ENCODE results near the gene RANBP10. TPM values are rescaled to one million over a fixed set of nuclear protein-coding genes. Genes with fewer than 3 reads are reported as not detected.
A peak's percentile ranks its signal among the peaks of the same experiment; 100 is the strongest.

The RANBP10 gene
- total and polyA plus RNA-seq, 2 of the 13 experiments (the other 11 are each of a cell fraction or from before 2014, with no cell fraction given): 9.2 to 22.7 TPM

DNA sequence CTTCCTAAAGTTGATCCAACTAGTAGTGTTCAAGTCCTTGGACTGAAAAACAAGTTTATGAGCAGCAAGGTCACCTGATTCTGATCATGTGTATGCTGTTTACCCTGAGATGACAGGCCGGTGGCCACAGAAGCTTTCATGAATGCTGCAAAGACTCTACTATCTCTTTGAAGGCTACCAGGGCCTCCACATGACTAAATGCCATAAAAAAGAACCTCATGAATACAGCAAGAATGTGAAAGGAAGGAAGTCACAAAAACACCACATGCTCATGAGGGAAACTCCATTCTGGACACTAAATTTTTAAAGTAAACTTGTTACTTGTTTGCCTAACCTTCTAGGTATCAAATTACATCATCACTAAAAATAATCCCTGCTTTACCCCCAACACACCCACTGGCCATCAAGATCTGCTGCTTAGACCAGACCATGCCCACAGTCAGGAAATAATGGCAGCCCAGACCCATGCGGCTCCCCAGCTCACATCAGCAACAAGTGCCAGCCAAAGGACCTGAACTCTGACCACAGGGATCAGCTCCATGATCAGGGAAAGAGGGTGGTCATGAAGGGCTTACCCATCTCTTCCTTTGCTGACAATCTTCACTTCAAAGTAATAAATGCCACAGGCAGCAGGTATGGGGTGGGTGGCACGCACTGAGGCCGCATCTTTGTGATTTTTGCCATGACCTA is 1.4 kb downstream of the RANBP10 start (continued):
- TF ChIP-seq, protein P1, sequence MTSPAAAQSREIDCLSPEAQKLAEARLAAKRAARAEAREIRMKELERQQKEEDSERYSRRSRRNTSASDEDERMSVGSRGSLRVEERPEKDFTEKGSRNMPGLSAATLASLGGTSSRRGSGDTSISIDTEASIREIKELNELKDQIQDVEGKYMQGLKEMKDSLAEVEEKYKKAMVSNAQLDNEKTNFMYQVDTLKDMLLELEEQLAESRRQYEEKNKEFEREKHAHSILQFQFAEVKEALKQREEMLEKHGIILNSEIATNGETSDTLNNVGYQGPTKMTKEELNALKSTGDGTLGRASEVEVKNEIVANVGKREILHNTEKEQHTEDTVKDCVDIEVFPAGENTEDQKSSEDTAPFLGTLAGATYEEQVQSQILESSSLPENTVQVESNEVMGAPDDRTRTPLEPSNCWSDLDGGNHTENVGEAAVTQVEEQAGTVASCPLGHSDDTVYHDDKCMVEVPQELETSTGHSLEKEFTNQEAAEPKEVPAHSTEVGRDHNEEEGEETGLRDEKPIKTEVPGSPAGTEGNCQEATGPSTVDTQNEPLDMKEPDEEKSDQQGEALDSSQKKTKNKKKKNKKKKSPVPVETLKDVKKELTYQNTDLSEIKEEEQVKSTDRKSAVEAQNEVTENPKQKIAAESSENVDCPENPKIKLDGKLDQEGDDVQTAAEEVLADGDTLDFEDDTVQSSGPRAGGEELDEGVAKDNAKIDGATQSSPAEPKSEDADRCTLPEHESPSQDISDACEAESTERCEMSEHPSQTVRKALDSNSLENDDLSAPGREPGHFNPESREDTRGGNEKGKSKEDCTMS (CRISPR knock-in tag; conservative IDR thresholded peaks at IDR 0.05): no peak
- no peak for TF ChIP-seq ZSCAN31 (CRISPR knock-in tag; IDR thresholded peaks at IDR 0.05; ENCODE audit: low read depth)
- peak; percentile 59 for TF ChIP-seq RAD51 (IDR thresholded peaks at IDR 0.05; ENCODE audit: borderline replicate concordance)
- TF ChIP-seq RFX1 (IDR thresholded peaks at IDR 0.05): no peak
- TF ChIP-seq, protein P2, sequence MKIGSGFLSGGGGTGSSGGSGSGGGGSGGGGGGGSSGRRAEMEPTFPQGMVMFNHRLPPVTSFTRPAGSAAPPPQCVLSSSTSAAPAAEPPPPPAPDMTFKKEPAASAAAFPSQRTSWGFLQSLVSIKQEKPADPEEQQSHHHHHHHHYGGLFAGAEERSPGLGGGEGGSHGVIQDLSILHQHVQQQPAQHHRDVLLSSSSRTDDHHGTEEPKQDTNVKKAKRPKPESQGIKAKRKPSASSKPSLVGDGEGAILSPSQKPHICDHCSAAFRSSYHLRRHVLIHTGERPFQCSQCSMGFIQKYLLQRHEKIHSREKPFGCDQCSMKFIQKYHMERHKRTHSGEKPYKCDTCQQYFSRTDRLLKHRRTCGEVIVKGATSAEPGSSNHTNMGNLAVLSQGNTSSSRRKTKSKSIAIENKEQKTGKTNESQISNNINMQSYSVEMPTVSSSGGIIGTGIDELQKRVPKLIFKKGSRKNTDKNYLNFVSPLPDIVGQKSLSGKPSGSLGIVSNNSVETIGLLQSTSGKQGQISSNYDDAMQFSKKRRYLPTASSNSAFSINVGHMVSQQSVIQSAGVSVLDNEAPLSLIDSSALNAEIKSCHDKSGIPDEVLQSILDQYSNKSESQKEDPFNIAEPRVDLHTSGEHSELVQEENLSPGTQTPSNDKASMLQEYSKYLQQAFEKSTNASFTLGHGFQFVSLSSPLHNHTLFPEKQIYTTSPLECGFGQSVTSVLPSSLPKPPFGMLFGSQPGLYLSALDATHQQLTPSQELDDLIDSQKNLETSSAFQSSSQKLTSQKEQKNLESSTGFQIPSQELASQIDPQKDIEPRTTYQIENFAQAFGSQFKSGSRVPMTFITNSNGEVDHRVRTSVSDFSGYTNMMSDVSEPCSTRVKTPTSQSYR (CRISPR knock-in tag; IDR thresholded peaks at IDR 0.05; ENCODE audit: borderline replicate concordance): no peak
- TF ChIP-seq, protein P3, sequence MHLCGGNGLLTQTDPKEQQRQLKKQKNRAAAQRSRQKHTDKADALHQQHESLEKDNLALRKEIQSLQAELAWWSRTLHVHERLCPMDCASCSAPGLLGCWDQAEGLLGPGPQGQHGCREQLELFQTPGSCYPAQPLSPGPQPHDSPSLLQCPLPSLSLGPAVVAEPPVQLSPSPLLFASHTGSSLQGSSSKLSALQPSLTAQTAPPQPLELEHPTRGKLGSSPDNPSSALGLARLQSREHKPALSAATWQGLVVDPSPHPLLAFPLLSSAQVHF (CRISPR knock-in tag; IDR thresholded peaks at IDR 0.05): no peak
- TF ChIP-seq, protein P4, sequence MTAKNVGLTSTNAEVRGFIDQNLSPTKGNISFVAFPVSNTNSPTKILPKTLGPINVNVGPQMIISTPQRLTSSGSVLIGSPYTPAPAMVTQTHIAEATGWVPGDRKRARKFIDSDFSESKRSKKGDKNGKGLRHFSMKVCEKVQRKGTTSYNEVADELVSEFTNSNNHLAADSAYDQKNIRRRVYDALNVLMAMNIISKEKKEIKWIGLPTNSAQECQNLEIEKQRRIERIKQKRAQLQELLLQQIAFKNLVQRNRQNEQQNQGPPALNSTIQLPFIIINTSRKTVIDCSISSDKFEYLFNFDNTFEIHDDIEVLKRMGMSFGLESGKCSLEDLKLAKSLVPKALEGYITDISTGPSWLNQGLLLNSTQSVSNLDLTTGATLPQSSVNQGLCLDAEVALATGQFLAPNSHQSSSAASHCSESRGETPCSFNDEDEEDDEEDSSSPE (CRISPR knock-in tag; IDR thresholded peaks at IDR 0.05): no peak
- TF ChIP-seq SPEN (CRISPR knock-in tag; IDR thresholded peaks at IDR 0.05; ENCODE audit: low read depth): no peak
- TF ChIP-seq JARID2 (CRISPR knock-in tag; IDR thresholded peaks at IDR 0.05; ENCODE audit: insufficient replicate concordance): no peak
- TF ChIP-seq, protein P5, sequence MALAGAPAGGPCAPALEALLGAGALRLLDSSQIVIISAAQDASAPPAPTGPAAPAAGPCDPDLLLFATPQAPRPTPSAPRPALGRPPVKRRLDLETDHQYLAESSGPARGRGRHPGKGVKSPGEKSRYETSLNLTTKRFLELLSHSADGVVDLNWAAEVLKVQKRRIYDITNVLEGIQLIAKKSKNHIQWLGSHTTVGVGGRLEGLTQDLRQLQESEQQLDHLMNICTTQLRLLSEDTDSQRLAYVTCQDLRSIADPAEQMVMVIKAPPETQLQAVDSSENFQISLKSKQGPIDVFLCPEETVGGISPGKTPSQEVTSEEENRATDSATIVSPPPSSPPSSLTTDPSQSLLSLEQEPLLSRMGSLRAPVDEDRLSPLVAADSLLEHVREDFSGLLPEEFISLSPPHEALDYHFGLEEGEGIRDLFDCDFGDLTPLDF (CRISPR knock-in tag; IDR thresholded peaks at IDR 0.05): no peak
- TF ChIP-seq, protein P6, sequence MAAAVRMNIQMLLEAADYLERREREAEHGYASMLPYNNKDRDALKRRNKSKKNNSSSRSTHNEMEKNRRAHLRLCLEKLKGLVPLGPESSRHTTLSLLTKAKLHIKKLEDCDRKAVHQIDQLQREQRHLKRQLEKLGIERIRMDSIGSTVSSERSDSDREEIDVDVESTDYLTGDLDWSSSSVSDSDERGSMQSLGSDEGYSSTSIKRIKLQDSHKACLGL (CRISPR knock-in tag; IDR thresholded peaks at IDR 0.05): no peak
- no peak for TF ChIP-seq AKAP8 (CRISPR knock-in tag; IDR thresholded peaks at IDR 0.05)
- TF ChIP-seq TEAD3 (CRISPR knock-in tag; optimal IDR thresholded peaks at IDR 0.05; ENCODE audit: borderline replicate concordance): peak; percentile 52
- no peak for TF ChIP-seq GFI1 (CRISPR knock-in tag; IDR thresholded peaks at IDR 0.05; ENCODE audit: borderline replicate concordance)
- TF ChIP-seq PTBP1 (IDR thresholded peaks at IDR 0.05; ENCODE audit: low read depth, low read length, poor library complexity, severe bottlenecking): no peak
- no peak for TF ChIP-seq ZNF737 (CRISPR knock-in tag; IDR thresholded peaks at IDR 0.05; ENCODE audit: borderline replicate concordance)
- TF ChIP-seq, protein P7, sequence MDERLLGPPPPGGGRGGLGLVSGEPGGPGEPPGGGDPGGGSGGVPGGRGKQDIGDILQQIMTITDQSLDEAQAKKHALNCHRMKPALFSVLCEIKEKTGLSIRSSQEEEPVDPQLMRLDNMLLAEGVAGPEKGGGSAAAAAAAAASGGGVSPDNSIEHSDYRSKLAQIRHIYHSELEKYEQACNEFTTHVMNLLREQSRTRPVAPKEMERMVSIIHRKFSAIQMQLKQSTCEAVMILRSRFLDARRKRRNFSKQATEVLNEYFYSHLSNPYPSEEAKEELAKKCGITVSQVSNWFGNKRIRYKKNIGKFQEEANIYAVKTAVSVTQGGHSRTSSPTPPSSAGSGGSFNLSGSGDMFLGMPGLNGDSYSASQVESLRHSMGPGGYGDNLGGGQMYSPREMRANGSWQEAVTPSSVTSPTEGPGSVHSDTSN (CRISPR knock-in tag; IDR thresholded peaks at IDR 0.05): no peak
- no peak for TF ChIP-seq ATM (IDR thresholded peaks at IDR 0.05; ENCODE audit: borderline replicate concordance)
- no peak for TF ChIP-seq ZNF781 (CRISPR knock-in tag; IDR thresholded peaks at IDR 0.05; ENCODE audit: borderline replicate concordance, not compliant biosample characterization)

All from HepG2 (cell line).